ENCODE measurements around the gene CACNA1C. TPM values are rescaled to one million over a fixed set of nuclear protein-coding genes. Genes with fewer than 3 reads are reported as not detected.

Gene CACNA1C
- total and polyA plus RNA-seq, 10 of the 15 experiments (the other 5 are each of a cell fraction or from before 2014, with no cell fraction given) = under 0.01 to 0.15 (median 0.09) TPM; not detected in 5

DNA sequence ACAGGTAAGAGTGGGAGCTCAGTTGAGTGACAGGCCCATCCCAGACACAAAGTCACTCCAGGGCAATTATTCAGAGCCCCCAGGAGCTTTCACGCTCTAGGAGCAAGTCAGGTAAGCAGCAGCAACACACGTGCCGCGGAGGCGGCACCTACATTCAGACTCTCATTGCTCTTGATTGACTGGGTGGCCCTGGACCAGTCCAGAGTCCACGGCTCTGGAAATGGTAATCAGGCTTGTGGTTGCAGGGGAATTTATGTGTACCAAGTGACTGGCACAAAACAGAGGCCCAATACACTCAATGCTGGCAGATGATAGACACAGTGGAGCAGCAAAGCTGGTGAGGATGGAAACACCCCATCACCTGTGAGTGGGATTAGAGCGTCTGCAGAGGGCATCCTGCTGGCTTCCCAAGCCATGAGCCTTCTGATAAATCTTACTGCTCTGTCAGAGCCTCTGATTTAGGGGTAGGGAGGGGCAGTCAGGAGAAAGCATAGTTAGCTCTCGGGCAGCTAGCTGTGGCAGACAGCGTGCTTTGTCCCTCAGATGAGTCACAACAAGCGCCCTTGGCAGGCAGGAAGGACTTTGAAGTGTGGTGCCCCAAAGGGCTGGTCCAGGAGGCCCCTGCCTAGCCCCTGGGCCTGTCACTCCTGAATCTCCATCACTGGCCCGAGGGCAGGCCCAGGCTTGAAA, 344.7 kb downstream of the CACNA1C start:
- CTCF ChIA-PET = interaction anchor here (1.1 to 1.2 kb wide), 2 partner anchors 107 to 203 kb away, joined by 3 to 4 read pairs; no protein-coding TSS in a partner anchor
- no peak for FAIRE-seq

More for the DNA sequence above, 344.7 kb downstream of the CACNA1C start:
- intact Hi-C loops (cut with micrococcal nuclease; ENCODE audit: unreplicated experiment) = no loop called here
- no peaks in the 10 kb centered on the region for H3K79me2 ChIP-seq (ENCODE audit: control insufficient read depth, insufficient read depth, low read length)
- no peak for ATAC-seq
- H2AFZ ChIP-seq (ENCODE audit: control insufficient read depth, low read depth, low read length) = no peak overlapping the region
- H3K4me2 ChIP-seq (ENCODE audit: control insufficient read depth, insufficient read depth) = no peak overlapping the region
- ChIA-PET POLR2A (no interaction called here), SMC1A (ENCODE audit: uncharacterized antibody, unreplicated experiment) (interaction anchor here (0.9 to 1.6 kb wide), 2 partner anchors 10 to 184 kb away, joined by 3 read pairs; no protein-coding TSS in a partner anchor), RAD21 (ENCODE audit: unreplicated experiment) (no interaction called here)
- no peaks in the 10 kb centered on the region; a peak in 1 of 4 replicates for H3K27me3 ChIP-seq (replicated peaks in 1 of 2; ENCODE audit: control insufficient read depth in 2 of 2, insufficient read depth in 2 of 2, low read length in 1 of 2)
- no TSS peak for BruUV-seq (replicated peaks)
- in situ Hi-C loops (cut with MboI) = no loop called here
- no peaks in the 10 kb centered on the region for H4K20me1 ChIP-seq (ENCODE audit: control insufficient read depth, insufficient read depth)
- TF ChIP-seq, protein P1, sequence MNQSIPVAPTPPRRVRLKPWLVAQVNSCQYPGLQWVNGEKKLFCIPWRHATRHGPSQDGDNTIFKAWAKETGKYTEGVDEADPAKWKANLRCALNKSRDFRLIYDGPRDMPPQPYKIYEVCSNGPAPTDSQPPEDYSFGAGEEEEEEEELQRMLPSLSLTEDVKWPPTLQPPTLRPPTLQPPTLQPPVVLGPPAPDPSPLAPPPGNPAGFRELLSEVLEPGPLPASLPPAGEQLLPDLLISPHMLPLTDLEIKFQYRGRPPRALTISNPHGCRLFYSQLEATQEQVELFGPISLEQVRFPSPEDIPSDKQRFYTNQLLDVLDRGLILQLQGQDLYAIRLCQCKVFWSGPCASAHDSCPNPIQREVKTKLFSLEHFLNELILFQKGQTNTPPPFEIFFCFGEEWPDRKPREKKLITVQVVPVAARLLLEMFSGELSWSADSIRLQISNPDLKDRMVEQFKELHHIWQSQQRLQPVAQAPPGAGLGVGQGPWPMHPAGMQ (IDR thresholded peaks at IDR 0.05; ENCODE audit: borderline replicate concordance) = no peak
- TF ChIP-seq CREB1 (IDR thresholded peaks at IDR 0.05; ENCODE audit: low read depth) (no peak), RAD51 (IDR thresholded peaks at IDR 0.05) (no peak)
- TF ChIP-seq, protein P2, sequence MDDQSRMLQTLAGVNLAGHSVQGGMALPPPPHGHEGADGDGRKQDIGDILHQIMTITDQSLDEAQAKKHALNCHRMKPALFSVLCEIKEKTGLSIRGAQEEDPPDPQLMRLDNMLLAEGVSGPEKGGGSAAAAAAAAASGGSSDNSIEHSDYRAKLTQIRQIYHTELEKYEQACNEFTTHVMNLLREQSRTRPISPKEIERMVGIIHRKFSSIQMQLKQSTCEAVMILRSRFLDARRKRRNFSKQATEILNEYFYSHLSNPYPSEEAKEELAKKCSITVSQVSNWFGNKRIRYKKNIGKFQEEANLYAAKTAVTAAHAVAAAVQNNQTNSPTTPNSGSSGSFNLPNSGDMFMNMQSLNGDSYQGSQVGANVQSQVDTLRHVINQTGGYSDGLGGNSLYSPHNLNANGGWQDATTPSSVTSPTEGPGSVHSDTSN (IDR thresholded peaks at IDR 0.05; ENCODE audit: insufficient replicate concordance, low read depth, low read length) = no peak
- H3K4me1 ChIP-seq (ENCODE audit: control insufficient read depth, insufficient read depth, low read length) = no peaks in the 10 kb centered on the region
- WGBS (ENCODE audit: insufficient coverage, insufficient replicate concordance, low lambda C conversion rate, missing lambda C conversion rate) = 66% methylated on average over 11 of the region's 11 CpGs
- H3K4me3 ChIP-seq = no peak overlapping the region
- H3K27ac ChIP-seq (ENCODE audit: control insufficient read depth, insufficient read depth) = no peak overlapping the region
- no peaks in the 10 kb centered on the region for H3K36me3 ChIP-seq (ENCODE audit: control insufficient read depth in 2 of 2, insufficient read depth in 2 of 2, low read length in 1 of 2)
- no peak overlapping the region for H3K9ac ChIP-seq (ENCODE audit: control insufficient read depth, insufficient read depth, low read length)
- no peak for DNase-seq (ENCODE audit: low read depth, low spot score)
- H3K9me3 ChIP-seq (replicated peaks; ENCODE audit: control insufficient read depth, insufficient read depth, low read length) = no peaks in the 10 kb centered on the region

Measured in GM12878 (cell line).